ACC112 (cell line): ENCODE results near the gene JMJD6.
"Not testable (repeated sequence)": the region's sequence is repeated elsewhere in the genome, so short reads cannot be mapped to it uniquely, and the experiment has no call there.

Experiments used
- H2AFZ ChIP-seq: fragments of 200-600 bp; sonication (generic); one replicate; pipeline ENCODE4 v1.6.0; 2017; ENCODE audit warnings: antibody characterized with exemption, low read length; ENCODE audit not compliant: unreplicated experiment
- H3K27ac ChIP-seq: fragments of 200-600 bp; sonication (generic); 2 replicates; pipeline ENCODE4 v1.5.1; 2014; ENCODE audit warnings: low read depth, mild to moderate bottlenecking, antibody characterized with exemption, low read length, moderate library complexity
- H3K27me3 ChIP-seq: fragments of 200-600 bp; sonication (generic); 2 replicates; pipeline ENCODE4 v1.6.1; 2014; ENCODE audit warnings: mild to moderate bottlenecking, antibody characterized with exemption, low read length, moderate library complexity, mixed read lengths; ENCODE audit not compliant: insufficient read depth
- H3K36me3 ChIP-seq: fragments of 200-600 bp; sonication (generic); 2 replicates; pipeline ENCODE4 v1.6.1; 2016; ENCODE audit warnings: mild to moderate bottlenecking, antibody characterized with exemption, low read length, moderate library complexity, mixed read lengths; ENCODE audit not compliant: insufficient read depth
- H3K4me1 ChIP-seq: fragments of 200-600 bp; sonication (generic); one replicate; pipeline ENCODE4 v1.6.1; 2016; ENCODE audit warnings: low read length, mixed read lengths; ENCODE audit not compliant: insufficient read depth, unreplicated experiment, control insufficient read depth
- H3K4me3 ChIP-seq: fragments of 200-600 bp; sonication (generic); 2 replicates; pipeline ENCODE4 v1.5.1; 2014; ENCODE audit warnings: mild to moderate bottlenecking, low read depth, low read length
- H3K79me2 ChIP-seq: fragments of 200-600 bp; sonication (generic); one replicate; pipeline ENCODE4 v1.6.0; 2016; ENCODE audit warnings: low read length; ENCODE audit not compliant: control insufficient read depth, unreplicated experiment, insufficient read depth

The JMJD6 gene

DNA sequence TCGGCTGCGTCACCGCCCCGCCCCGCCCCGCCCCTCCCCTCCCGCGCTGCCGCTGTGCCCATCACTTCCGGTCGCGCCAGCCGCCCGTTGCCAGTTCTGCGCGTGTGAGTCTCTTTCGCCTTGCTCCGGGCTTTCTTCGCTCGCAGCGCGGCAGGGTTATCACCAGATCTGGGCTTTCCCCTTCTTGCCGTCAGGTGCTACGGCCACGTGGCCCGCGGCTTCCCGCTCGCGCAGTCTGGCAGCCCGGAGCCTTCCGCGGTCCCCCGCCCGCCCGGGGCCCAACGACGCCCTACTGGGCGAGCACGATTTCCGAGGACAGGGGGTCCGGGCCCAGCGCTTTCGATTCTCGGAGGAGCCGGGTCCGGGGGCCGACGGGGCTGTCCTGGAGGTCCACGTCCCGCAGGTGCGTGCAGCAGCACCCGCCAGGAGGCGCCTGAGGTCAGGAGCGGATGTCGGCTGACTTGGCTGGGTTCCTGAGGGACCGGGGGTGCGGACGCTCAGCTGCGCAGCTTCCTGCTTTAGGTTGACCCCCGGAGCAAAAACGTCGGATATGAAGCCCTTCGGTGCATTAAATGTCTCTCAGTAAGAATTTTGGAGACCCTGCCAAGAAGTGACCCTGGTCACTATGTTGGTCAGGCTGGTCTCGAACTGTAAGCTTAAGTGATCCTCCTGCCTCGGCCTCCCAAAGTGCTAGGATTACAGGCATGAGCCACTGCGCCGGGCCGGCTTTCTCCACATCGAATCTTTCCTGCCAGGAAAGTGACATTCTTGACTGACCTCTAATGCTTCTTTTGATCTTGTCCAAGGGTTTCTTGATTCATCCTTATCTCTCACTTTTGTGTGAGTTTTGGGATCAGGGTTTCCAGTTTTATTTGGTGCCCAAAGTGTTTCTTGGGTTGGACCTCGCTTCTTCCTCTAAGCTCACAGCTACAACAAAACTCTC, 641 bp upstream of the JMJD6 start, which contains the start of gene METTL23:
TSS of gene METTL23 (plus strand) at position 64 of the 943 bp plus-strand sequence. CDS start 2,872 bp downstream, outside the sequence.
- H3K36me3 ChIP-seq, result peaks cover 28% of the 10 kb centered on the region
- peaks cover 84% of the 10 kb centered on the region for H3K79me2 ChIP-seq
- no peaks in the 10 kb centered on the region for H3K27me3 ChIP-seq
- no peak within 1 kb of the TSS for H2AFZ ChIP-seq
- H3K4me3 ChIP-seq, result peak within 1 kb of the TSS; percentile 97
- peak within 1 kb of the TSS; percentile 95 for H3K27ac ChIP-seq
- peaks cover 24% of the 10 kb centered on the region for H3K4me1 ChIP-seq

GRCh38 chr17:76725580-76726230, 701 bp downstream of the JMJD6 start:
- no peaks in the 10 kb centered on the region for H3K27me3 ChIP-seq
- peaks cover 35% of the 10 kb centered on the region for H3K36me3 ChIP-seq
- peak overlapping the region; percentile 97 for H3K4me3 ChIP-seq
- H3K79me2 ChIP-seq, result peaks cover 84% of the 10 kb centered on the region
- peak overlapping the region; percentile 95 for H3K27ac ChIP-seq
- H2AFZ ChIP-seq, result no peak overlapping the region
- peaks cover 19% of the 10 kb centered on the region for H3K4me1 ChIP-seq

GRCh38 chr17:76723812-76724211, 2.6 kb downstream of the JMJD6 start:
- no peak overlapping the region for H2AFZ ChIP-seq
- peaks cover 71% of the 10 kb centered on the region for H3K79me2 ChIP-seq
- H3K36me3 ChIP-seq, result peaks cover 48% of the 10 kb centered on the region
- peaks cover 14% of the 10 kb centered on the region for H3K4me1 ChIP-seq
- no peak overlapping the region for H3K27ac ChIP-seq
- H3K4me3 ChIP-seq, result peak overlapping the region; percentile 97; the same call in 1 of the 2 replicates
- no peaks in the 10 kb centered on the region for H3K27me3 ChIP-seq

GRCh38 chr17:76722977-76723376, 3.4 kb downstream of the JMJD6 start:
- not testable (repeated sequence) for H2AFZ ChIP-seq, H3K27me3 ChIP-seq, H3K27ac ChIP-seq, H3K4me3 ChIP-seq
- peaks cover 14% of the 10 kb centered on the region for H3K4me1 ChIP-seq
- peaks cover 65% of the 10 kb centered on the region for H3K79me2 ChIP-seq
- H3K36me3 ChIP-seq, result peaks cover 51% of the 10 kb centered on the region

GRCh38 chr17:76722279-76722678, 4.1 kb downstream of the JMJD6 start:
- Histone ChIP-seq H3K36me3 (peaks cover 52% of the 10 kb centered on the region), H3K79me2 (peaks cover 58% of the 10 kb centered on the region), H3K27ac (no peak overlapping the region)

GRCh38 chr17:76721463-76721862, 4.9 kb downstream of the JMJD6 start:
- H3K36me3 ChIP-seq, result peaks cover 54% of the 10 kb centered on the region
- no peak overlapping the region for H3K4me3 ChIP-seq
- no peaks in the 10 kb centered on the region for H3K27me3 ChIP-seq
- H2AFZ ChIP-seq, result no peak overlapping the region
- H3K4me1 ChIP-seq, result peaks cover 23% of the 10 kb centered on the region
- no peak overlapping the region for H3K27ac ChIP-seq
- peaks cover 52% of the 10 kb centered on the region for H3K79me2 ChIP-seq

More at GRCh38 chr17:76722279-76722678, 4.1 kb downstream of the JMJD6 start:
- Histone ChIP-seq H2AFZ (no peak overlapping the region), H3K4me3 (no peak overlapping the region), H3K4me1 (peaks cover 16% of the 10 kb centered on the region), H3K27me3 (no peaks in the 10 kb centered on the region)

- H3K4me1 ChIP-seq, result peaks cover 25% of the 10 kb centered on the region
- no peaks in the 10 kb centered on the region for H3K27me3 ChIP-seq
- H2AFZ ChIP-seq, result no peak overlapping the region
- no peak overlapping the region for H3K4me3 ChIP-seq
- no peak overlapping the region for H3K27ac ChIP-seq
- H3K36me3 ChIP-seq, result peaks cover 54% of the 10 kb centered on the region
- peaks cover 49% of the 10 kb centered on the region for H3K79me2 ChIP-seq
These were observed 5.5 kb downstream of the JMJD6 start for GRCh38 chr17:76720941-76721340.

DNA sequence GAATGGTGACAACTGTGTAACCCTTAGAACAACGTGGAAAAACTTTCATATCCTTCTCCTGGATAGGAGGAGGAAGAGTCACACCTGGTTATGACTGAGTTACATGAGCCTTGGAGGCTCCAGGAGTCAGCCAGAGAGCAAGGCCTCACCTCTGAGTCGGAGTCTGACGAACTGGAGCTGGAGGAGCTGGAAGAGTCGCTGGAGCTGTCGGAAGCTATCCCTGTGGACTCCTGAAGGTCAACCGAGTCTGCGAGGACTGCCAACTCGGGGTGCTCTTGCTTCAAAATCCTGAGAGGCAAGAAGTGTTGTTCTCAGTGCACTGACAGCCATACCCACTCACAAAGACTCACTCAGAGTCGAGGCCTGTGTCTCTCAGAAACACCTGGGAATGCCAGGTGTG, 6.2 kb downstream of the JMJD6 start:
- Histone ChIP-seq H3K27me3 (no peaks in the 10 kb centered on the region), H3K4me3 (no peak overlapping the region), H3K36me3 (peaks cover 52% of the 10 kb centered on the region), H2AFZ (no peak overlapping the region), H3K4me1 (peaks cover 32% of the 10 kb centered on the region), H3K79me2 (peaks cover 46% of the 10 kb centered on the region), H3K27ac (no peak overlapping the region)

DNA sequence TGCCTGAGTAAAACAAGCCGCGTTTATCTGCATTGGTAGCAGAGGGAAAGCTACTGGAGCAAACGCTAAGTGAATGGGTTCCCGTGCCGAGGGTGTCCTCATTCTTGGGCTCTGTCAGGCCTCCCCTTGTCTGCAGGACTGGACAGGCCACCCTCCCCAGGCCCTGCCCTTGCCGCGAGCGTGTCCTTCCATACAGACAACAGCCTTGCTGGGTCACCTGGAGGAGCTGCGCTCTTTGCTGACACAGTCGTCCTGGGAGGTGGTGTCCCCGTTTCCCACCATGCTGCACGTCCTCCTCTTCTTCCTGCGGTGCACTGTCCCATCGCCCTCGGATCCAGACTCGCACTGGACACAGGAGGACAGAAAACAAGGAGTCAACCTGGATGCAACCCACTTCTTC, 7.9 kb downstream of the JMJD6 start:
- H3K4me1 ChIP-seq, result peaks cover 22% of the 10 kb centered on the region
- H3K79me2 ChIP-seq, result peaks cover 42% of the 10 kb centered on the region
- no peaks in the 10 kb centered on the region for H3K27me3 ChIP-seq
- no peak overlapping the region for H2AFZ ChIP-seq
- H3K36me3 ChIP-seq, result peaks cover 37% of the 10 kb centered on the region
- H3K27ac ChIP-seq, result peak overlapping the region; percentile 23; the same call in 1 of the 2 replicates
- no peak overlapping the region for H3K4me3 ChIP-seq

DNA sequence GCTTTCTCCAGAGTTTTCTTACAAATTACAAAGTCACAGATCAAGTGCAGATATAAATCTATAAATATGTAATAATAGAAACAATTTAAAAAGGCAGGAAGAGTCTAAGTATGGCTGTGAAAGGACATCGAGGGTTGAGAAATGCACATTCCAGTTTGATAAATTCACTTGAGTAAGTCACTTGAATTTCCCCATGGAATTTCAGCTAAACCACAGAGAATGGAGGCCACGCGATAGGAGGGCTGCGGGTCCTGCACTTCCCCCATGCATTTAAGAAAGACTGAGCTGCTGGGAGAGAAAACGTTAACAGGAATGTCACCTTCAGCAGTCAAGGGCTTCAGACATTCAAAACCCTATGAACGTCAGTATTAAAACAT, 9.6 kb downstream of the JMJD6 start:
- Histone ChIP-seq H3K27me3 (no peaks in the 10 kb centered on the region), H3K79me2 (peaks cover 36% of the 10 kb centered on the region), H3K27ac (peak overlapping the region; percentile 98), H2AFZ (no peak overlapping the region), H3K36me3 (peaks cover 32% of the 10 kb centered on the region), H3K4me1 (peaks cover 24% of the 10 kb centered on the region), H3K4me3 (peak overlapping the region; percentile 54)
